Mucosa of descending colon (tissue), 3 donors: Measurements from ENCODE around the gene SPAG16. TPM values are rescaled to one million over a fixed set of nuclear protein-coding genes. Genes with fewer than 3 reads are reported as not detected.

Experiments used
- ATAC-seq: fragments of 200-7000 bp; cut with Tn5 transposase; one replicate; pipeline ENCODE4 v1.9.1; 2020; ENCODE audit warnings: mild to moderate bottlenecking, moderate library complexity
- DNase-seq, 3 donors: peaks; one replicate each; pipeline ENCODE4 v3.0.0-alpha.2; 2020
- H3K36me3 ChIP-seq: fragments of 200-600 bp; one replicate; pipeline ENCODE4 v1.8.0; 2021; ENCODE audit warnings: low read depth, mild to moderate bottlenecking
- H3K4me1 ChIP-seq: fragments of 200-600 bp; one replicate; pipeline ENCODE4 v1.8.0; 2021; ENCODE audit warnings: low read depth, mild to moderate bottlenecking
- H3K4me3 ChIP-seq: fragments of 200-600 bp; one replicate; pipeline ENCODE4 v1.8.0; 2021; ENCODE audit warnings: mild to moderate bottlenecking
- H3K9me3 ChIP-seq: fragments of 200-600 bp; one replicate; pipeline ENCODE4 v1.8.0; 2021; ENCODE audit warnings: mild to moderate bottlenecking
- intact Hi-C, 2 donors: fragments of 100-400 bp; cut with DNase I in 1 of 2; cut with micrococcal nuclease in 1 of 2; formaldehyde crosslinking; loops; one replicate each; pipeline versions ENCODE4 v1.11.0 to v1.11.1; 2022; cut with DNase I, micrococcal nuclease
- total RNA-seq, 3 donors: library from RNA; stranded (reverse); fragmentation: NEBNext Ultra II Directional in 2 of 3; extraction: Animal tissue kit (Norgen Biotek cat#: 25700) in 2 of 3; gene quantifications; one replicate each; pipeline versions ENCODE4 v1.2.1 to v1.2.4, GENCODE V29; 2021 to 2023
- TF ChIP-seq, protein P1 (sequence below): fragments of 200-600 bp; IDR thresholded peaks from one replicate; pipeline ENCODE4 v1.8.0; 2022; ENCODE audit warnings: antibody characterized with exemption, mild to moderate bottlenecking
- donor health status: DM: no; HTN: no; CAD: no; lungs with moderate emphysema.
- donor health status: DM: no; HTN: no; CAD: no.
- donor health status: DM: no; HTN: yes; CAD: no.

The SPAG16 gene
- total RNA-seq, 3 donors from 2014 or later: 18.1 to 20.3 (median 18.5) TPM

DNA sequence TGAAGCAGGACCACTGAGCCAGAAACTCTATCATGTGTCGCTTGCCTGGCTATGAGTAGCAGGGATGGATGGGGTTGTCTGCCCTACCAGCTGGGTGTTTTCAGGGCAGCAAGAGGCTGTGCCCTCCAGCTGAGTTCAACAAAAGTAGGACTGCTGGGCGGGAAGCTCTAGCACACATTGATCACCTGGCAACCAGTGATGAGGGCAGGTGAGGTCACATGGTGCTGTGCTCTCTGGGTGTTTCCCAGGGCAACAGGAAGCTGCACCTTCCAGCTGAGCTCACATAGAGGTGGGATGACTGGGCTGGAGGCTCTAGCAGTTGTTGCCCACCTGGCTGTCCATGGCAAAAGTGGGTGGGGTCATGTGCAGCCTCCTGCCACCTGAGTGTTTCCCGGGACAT lies 639.3 kb downstream of the SPAG16 start:
- no peak overlapping the region for H3K4me3 ChIP-seq
- H3K9me3 ChIP-seq: peaks cover 27% of the 10 kb centered on the region
- H3K36me3 ChIP-seq: no peaks in the 10 kb centered on the region
- intact Hi-C loops: no loop called here
- TF ChIP-seq, protein P1, sequence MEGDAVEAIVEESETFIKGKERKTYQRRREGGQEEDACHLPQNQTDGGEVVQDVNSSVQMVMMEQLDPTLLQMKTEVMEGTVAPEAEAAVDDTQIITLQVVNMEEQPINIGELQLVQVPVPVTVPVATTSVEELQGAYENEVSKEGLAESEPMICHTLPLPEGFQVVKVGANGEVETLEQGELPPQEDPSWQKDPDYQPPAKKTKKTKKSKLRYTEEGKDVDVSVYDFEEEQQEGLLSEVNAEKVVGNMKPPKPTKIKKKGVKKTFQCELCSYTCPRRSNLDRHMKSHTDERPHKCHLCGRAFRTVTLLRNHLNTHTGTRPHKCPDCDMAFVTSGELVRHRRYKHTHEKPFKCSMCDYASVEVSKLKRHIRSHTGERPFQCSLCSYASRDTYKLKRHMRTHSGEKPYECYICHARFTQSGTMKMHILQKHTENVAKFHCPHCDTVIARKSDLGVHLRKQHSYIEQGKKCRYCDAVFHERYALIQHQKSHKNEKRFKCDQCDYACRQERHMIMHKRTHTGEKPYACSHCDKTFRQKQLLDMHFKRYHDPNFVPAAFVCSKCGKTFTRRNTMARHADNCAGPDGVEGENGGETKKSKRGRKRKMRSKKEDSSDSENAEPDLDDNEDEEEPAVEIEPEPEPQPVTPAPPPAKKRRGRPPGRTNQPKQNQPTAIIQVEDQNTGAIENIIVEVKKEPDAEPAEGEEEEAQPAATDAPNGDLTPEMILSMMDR: no peak
- ATAC-seq (peak; percentile 9), DNase-seq (no peak)
- no peaks in the 10 kb centered on the region for H3K4me1 ChIP-seq

DNA sequence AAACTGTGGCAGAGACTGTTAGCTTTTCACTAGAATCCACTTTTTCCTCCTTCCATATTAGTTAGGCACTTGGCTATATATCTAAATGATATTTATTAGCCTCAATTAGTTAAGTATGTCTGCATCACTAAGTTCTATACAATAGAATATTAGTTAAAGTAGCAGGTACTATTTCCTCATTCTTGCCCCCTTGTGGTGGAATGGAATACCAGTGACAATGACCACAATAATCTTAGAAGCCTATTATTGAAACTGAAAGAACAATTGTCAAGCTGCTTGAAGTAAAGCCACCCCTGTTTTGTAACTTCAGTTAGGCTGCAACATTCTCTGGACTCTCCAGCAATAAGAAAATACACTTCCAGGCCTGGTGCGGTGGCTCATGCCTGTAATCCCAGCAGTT lies 650.3 kb downstream of the SPAG16 start:
- Histone ChIP-seq H3K4me1 (no peaks in the 10 kb centered on the region), H3K36me3 (no peaks in the 10 kb centered on the region), H3K4me3 (no peak overlapping the region), H3K9me3 (no peaks in the 10 kb centered on the region)
- intact Hi-C loops: no loop called here
- peak in 1 of 3 donors; percentile 25 for DNase-seq
- ATAC-seq: no peak
- TF ChIP-seq, protein P1: no peak

DNA sequence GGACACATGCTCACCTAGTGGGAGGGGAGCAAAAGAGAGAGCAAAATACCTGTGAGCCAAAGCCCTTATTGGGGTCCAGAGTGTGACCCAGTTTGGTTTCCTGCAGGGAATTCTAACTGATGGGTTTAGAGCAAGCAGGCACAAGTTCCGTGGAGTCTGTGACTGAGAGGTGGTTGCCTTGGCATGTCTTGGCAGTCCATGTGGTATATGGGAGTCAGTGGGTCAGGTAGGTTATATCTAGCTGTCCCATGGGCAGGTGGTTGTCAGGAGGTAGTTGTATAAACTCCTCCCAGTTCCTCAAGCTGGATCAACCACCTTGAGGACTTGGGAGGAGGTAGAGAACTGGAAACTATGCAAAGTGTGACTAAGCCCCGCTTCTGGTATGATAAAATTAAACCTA lies 673.8 kb downstream of the SPAG16 start:
- no peaks in the 10 kb centered on the region for H3K9me3 ChIP-seq
- no peak overlapping the region for H3K4me3 ChIP-seq
- no peaks in the 10 kb centered on the region for H3K36me3 ChIP-seq
- ATAC-seq (no peak), DNase-seq (no peak)
- intact Hi-C loops: no loop called here
- no peaks in the 10 kb centered on the region for H3K4me1 ChIP-seq
- TF ChIP-seq, protein P1: no peak

DNA sequence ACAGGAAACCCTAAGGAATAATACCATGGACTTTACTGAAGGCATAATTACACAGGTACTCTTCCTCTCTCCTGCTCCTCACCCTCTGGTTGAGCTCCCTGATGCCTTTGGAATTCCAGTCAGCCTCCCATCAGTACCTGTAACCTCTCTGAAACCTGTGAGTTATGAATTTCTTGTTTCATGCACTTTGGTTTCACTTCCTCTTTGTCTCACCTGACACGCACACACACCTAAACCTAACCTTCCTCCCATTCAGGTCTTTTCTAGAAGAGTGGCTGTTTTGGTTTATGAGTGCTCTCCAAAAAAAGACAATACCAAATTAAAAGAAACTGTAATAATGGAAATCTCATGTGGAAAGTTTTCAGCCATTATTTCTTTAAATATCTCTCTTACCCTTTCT lies 675.3 kb downstream of the SPAG16 start:
- ATAC-seq (no peak), DNase-seq (no peak)
- H3K4me1 ChIP-seq: no peaks in the 10 kb centered on the region
- intact Hi-C loops: no loop called here
- no peaks in the 10 kb centered on the region for H3K9me3 ChIP-seq
- no peak overlapping the region for H3K4me3 ChIP-seq
- TF ChIP-seq, protein P1: no peak
- no peaks in the 10 kb centered on the region for H3K36me3 ChIP-seq

DNA sequence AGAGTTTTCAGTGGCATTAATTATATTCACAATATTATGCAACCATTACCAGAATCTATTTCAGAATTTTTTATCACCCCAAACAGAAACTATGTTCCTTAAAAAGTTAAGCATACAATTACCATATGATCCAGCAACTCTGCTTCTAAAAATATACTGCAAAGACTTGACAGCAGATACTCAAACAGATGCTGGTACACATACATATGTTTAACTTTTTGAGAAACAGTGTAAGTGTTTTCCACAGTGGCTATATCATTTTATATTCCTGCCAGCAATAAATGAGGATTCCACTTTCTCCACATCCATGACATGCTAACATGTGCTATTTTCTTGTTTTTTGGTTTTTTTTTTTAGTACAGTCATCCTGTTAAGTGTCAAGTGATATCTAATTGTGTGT lies 687.3 kb downstream of the SPAG16 start:
- no peak for DNase-seq
- no peaks in the 10 kb centered on the region for H3K4me1 ChIP-seq
- H3K4me3 ChIP-seq: no peak overlapping the region
- H3K9me3 ChIP-seq: no peaks in the 10 kb centered on the region
- intact Hi-C loops: no loop called here
- no peak for ATAC-seq
- TF ChIP-seq, protein P1: no peak
- no peaks in the 10 kb centered on the region for H3K36me3 ChIP-seq

DNA sequence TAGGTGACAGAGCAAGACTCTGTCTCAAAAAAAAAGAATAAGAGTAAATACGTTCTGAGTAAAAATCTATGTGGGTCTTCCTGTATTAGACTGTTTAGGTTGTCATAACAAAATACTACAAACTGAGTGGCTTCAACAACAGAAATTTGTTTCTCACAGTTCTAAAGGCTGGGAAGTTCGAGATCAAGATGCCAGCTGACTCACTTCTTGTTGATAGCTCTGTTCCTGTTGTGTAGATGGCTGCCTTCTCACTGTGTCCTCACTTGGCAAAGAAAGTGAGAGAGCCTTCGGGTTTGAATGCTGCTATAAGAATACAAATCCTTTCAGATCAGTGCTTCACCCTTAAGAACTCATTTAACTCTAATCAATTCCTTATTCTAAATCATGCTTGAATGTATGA lies 696.6 kb downstream of the SPAG16 start:
- ATAC-seq (no peak), DNase-seq (no peak)
- TF ChIP-seq, protein P1: no peak
- Histone ChIP-seq H3K36me3 (no peaks in the 10 kb centered on the region), H3K4me3 (no peak overlapping the region), H3K9me3 (no peaks in the 10 kb centered on the region), H3K4me1 (no peaks in the 10 kb centered on the region)
- intact Hi-C loops: no loop called here
